ENCODE results near the gene CACNA1H. TPM values are rescaled to one million over a fixed set of nuclear protein-coding genes. Genes with fewer than 3 reads are reported as not detected.
"Not testable (repeated sequence)": the region's sequence is repeated elsewhere in the genome, so short reads cannot be mapped to it uniquely, and the experiment has no call there.

CACNA1H gene
- total RNA-seq, 1 donor from 2014 or later: 6.7 TPM

GRCh38 chr16:1198194-1198593 is 45.3 kb downstream of the CACNA1H start:
- no peak for DNase-seq (ENCODE audit: low read depth)
- Histone ChIP-seq H3K4me3 (ENCODE audit: low read depth, low read length) (no peak overlapping the region), H3K27me3 (ENCODE audit: control insufficient read depth, insufficient read depth, low read length) (peaks cover 11% of the 10 kb centered on the region), H3K36me3 (ENCODE audit: control insufficient read depth, insufficient read depth, low read length) (no peaks in the 10 kb centered on the region)
- no peak for TF ChIP-seq CTCF (IDR thresholded peaks at IDR 0.05; ENCODE audit: insufficient read depth, low read length, poor library complexity, severe bottlenecking)

GRCh38 chr16:1198671-1199346 is 45.9 kb downstream of the CACNA1H start:
- not testable (repeated sequence) for H3K27me3 ChIP-seq (ENCODE audit: control insufficient read depth, insufficient read depth, low read length); DNase-seq (ENCODE audit: low read depth); H3K36me3 ChIP-seq (ENCODE audit: control insufficient read depth, insufficient read depth, low read length); H3K4me3 ChIP-seq (ENCODE audit: low read depth, low read length)

GRCh38 chr16:1199347-1200013 is 46.6 kb downstream of the CACNA1H start:
- no peaks in the 10 kb centered on the region for H3K27me3 ChIP-seq (ENCODE audit: control insufficient read depth, insufficient read depth, low read length)
- no peak for DNase-seq (ENCODE audit: low read depth)
- no peak for TF ChIP-seq CTCF (IDR thresholded peaks at IDR 0.05; ENCODE audit: insufficient read depth, low read length, poor library complexity, severe bottlenecking)
- no peak overlapping the region for H3K4me3 ChIP-seq (ENCODE audit: low read depth, low read length)
- H3K36me3 ChIP-seq (ENCODE audit: control insufficient read depth, insufficient read depth, low read length): no peaks in the 10 kb centered on the region

- TF ChIP-seq CTCF (IDR thresholded peaks at IDR 0.05; ENCODE audit: insufficient read depth, low read length, poor library complexity, severe bottlenecking): no peak
- Histone ChIP-seq H3K4me3 (ENCODE audit: low read depth, low read length) (no peak overlapping the region), H3K36me3 (ENCODE audit: control insufficient read depth, insufficient read depth, low read length) (no peaks in the 10 kb centered on the region), H3K27me3 (ENCODE audit: control insufficient read depth, insufficient read depth, low read length) (peaks cover under 1% of the 10 kb centered on the region)
- no peak for DNase-seq (ENCODE audit: low read depth)
These were observed 47.2 kb downstream of the CACNA1H start for GRCh38 chr16:1200014-1200627.

- no peaks in the 10 kb centered on the region for H3K36me3 ChIP-seq (ENCODE audit: control insufficient read depth, insufficient read depth, low read length)
- no peak for TF ChIP-seq CTCF (IDR thresholded peaks at IDR 0.05; ENCODE audit: insufficient read depth, low read length, poor library complexity, severe bottlenecking)
- H3K4me3 ChIP-seq (ENCODE audit: low read depth, low read length): no peak overlapping the region
- peaks cover 2% of the 10 kb centered on the region for H3K27me3 ChIP-seq (ENCODE audit: control insufficient read depth, insufficient read depth, low read length)
- no peak for DNase-seq (ENCODE audit: low read depth)
These were observed 48.5 kb downstream of the CACNA1H start for GRCh38 chr16:1201444-1201843.

GRCh38 chr16:1202274-1202673 is 49.4 kb downstream of the CACNA1H start:
- DNase-seq (ENCODE audit: low read depth): no peak
- H3K27me3 ChIP-seq (ENCODE audit: control insufficient read depth, insufficient read depth, low read length): peaks cover 2% of the 10 kb centered on the region
- TF ChIP-seq CTCF (IDR thresholded peaks at IDR 0.05; ENCODE audit: insufficient read depth, low read length, poor library complexity, severe bottlenecking): no peak
- H3K36me3 ChIP-seq (ENCODE audit: control insufficient read depth, insufficient read depth, low read length): no peaks in the 10 kb centered on the region
- H3K4me3 ChIP-seq (ENCODE audit: low read depth, low read length): no peak overlapping the region
